Suprapubic skin (tissue), 4 donors: ENCODE measurements around the gene POLR3H. TPM values are rescaled to one million over a fixed set of nuclear protein-coding genes. Genes with fewer than 3 reads are reported as not detected.

ENCODE experiments used
- DNase-seq, 2 donors: peaks; one replicate each; pipeline ENCODE4 v3.0.0-alpha.2; 2019; ENCODE audit warnings: low spot score in 2 of 2
- H3K27ac ChIP-seq: fragments of 200-600 bp; sonication (generic); one replicate; pipeline ENCODE4 v1.5.1; 2019
- H3K27me3 ChIP-seq: fragments of 200-600 bp; sonication (generic); one replicate; pipeline ENCODE4 v1.5.1; 2019
- H3K36me3 ChIP-seq: fragments of 200-600 bp; sonication (generic); one replicate; pipeline ENCODE4 v1.5.1; 2019
- H3K4me1 ChIP-seq: fragments of 200-600 bp; sonication (generic); one replicate; pipeline ENCODE4 v1.5.1; 2019
- H3K4me3 ChIP-seq: fragments of 200-600 bp; sonication (generic); one replicate; pipeline ENCODE4 v1.5.1; 2019; ENCODE audit warnings: mild to moderate bottlenecking
- H3K9me3 ChIP-seq: fragments of 200-600 bp; sonication (generic); one replicate; pipeline ENCODE4 v1.5.1; 2019
- CTCF ChIP-seq, 2 donors: fragments of 200-600 bp in 1 of 2; fragments of 450-650 bp in 1 of 2; sonication (generic) in 1 of 2; IDR thresholded peaks; one replicate each; pipeline ENCODE4 v1.5.1; 2016 to 2019; ENCODE audit warnings: antibody characterized with exemption in 2 of 2, mild to moderate bottlenecking in 1 of 2, moderate library complexity in 1 of 2
- EP300 ChIP-seq: sonication (generic); formaldehyde crosslinking; IDR thresholded peaks from one replicate; pipeline ENCODE4 v1.6.1; 2017; ENCODE audit warnings: antibody characterized with exemption
- POLR2A ChIP-seq, 2 donors: fragments of 450-650 bp; IDR thresholded peaks; one replicate each; pipeline ENCODE4 v1.6.1; 2017; ENCODE audit warnings: antibody characterized with exemption in 2 of 2, mild to moderate bottlenecking in 2 of 2, moderate library complexity in 2 of 2
- POLR2AphosphoS5 ChIP-seq, 3 donors: sonication (generic); formaldehyde crosslinking; IDR thresholded peaks; one replicate each; pipeline ENCODE4 v1.6.1; 2017; ENCODE audit warnings: antibody characterized with exemption in 3 of 3
- WGBS: methylation state at CpG from one replicate; pipeline ENCODE4 v1.1.5; 2018; 5-methylcytosine and 5-hydroxymethylcytosine counted together
- total RNA-seq, 4 donors: library from RNA; depleted of rRNA; stranded (reverse); fragments of >200 nt; gene quantifications; one replicate each; pipeline ENCODE4 v1.1.0, GENCODE V29; 2016

Gene POLR3H
- total RNA-seq, 4 donors from 2014 or later, result 18.5 to 32.7 (median 23.5) TPM

GRCh38 chr22:41488076-41488475 is 56.2 kb downstream of the POLR3H start:
- H3K27ac ChIP-seq, result no peak overlapping the region
- no peak for TF ChIP-seq EP300
- TF ChIP-seq POLR2A (IDR thresholded peaks at IDR 0.05), result no peak
- TF ChIP-seq POLR2AphosphoS5 (IDR thresholded peaks at IDR 0.05), result no peak
- no peak for DNase-seq
- no peaks in the 10 kb centered on the region for H3K27me3 ChIP-seq
- WGBS, result 54% methylated on average over 4 of the region's 4 CpGs
- no peak overlapping the region for H3K4me3 ChIP-seq
- no peaks in the 10 kb centered on the region for H3K36me3 ChIP-seq
- no peaks in the 10 kb centered on the region for H3K9me3 ChIP-seq
- H3K4me1 ChIP-seq, result peaks cover 42% of the 10 kb centered on the region

GRCh38 chr22:41487037-41487935 is 57.0 kb downstream of the POLR3H start:
- WGBS, result 71% methylated on average over 8 of the region's 8 CpGs
- Histone ChIP-seq H3K4me1 (peaks cover 48% of the 10 kb centered on the region), H3K27ac (no peak overlapping the region)

GRCh38 chr22:41485033-41485432 is 59.2 kb downstream of the POLR3H start:
- Histone ChIP-seq H3K36me3 (no peaks in the 10 kb centered on the region), H3K9me3 (no peaks in the 10 kb centered on the region), H3K27me3 (no peaks in the 10 kb centered on the region), H3K4me3 (no peak overlapping the region), H3K4me1 (peaks cover 56% of the 10 kb centered on the region), H3K27ac (no peak overlapping the region)
- DNase-seq, result no peak
- 40% methylated on average over 7 of the region's 7 CpGs for WGBS
- TF ChIP-seq CTCF (IDR thresholded peaks at IDR 0.05) (no peak), EP300 (no peak), POLR2A (IDR thresholded peaks at IDR 0.05) (no peak), POLR2AphosphoS5 (IDR thresholded peaks at IDR 0.05) (no peak)

More at GRCh38 chr22:41487037-41487935, 57.0 kb downstream of the POLR3H start:
- Histone ChIP-seq H3K36me3 (no peaks in the 10 kb centered on the region), H3K9me3 (no peaks in the 10 kb centered on the region), H3K27me3 (no peaks in the 10 kb centered on the region), H3K4me3 (no peak overlapping the region)
- no peak for TF ChIP-seq EP300
- TF ChIP-seq POLR2AphosphoS5 (IDR thresholded peaks at IDR 0.05), result no peak
- TF ChIP-seq POLR2A (IDR thresholded peaks at IDR 0.05), result no peak
- no peak for TF ChIP-seq CTCF (IDR thresholded peaks at IDR 0.05)
- no peak for DNase-seq

- no peaks in the 10 kb centered on the region for H3K36me3 ChIP-seq
- peaks cover 48% of the 10 kb centered on the region for H3K4me1 ChIP-seq
- H3K27ac ChIP-seq, result peak overlapping the region; percentile 37
- DNase-seq, result no peak
- TF ChIP-seq POLR2A (IDR thresholded peaks at IDR 0.05), result no peak
- WGBS, result 21% methylated on average over 2 of the region's 2 CpGs
- no peaks in the 10 kb centered on the region for H3K27me3 ChIP-seq
- H3K9me3 ChIP-seq, result no peaks in the 10 kb centered on the region
- H3K4me3 ChIP-seq, result no peak overlapping the region
Measured at GRCh38 chr22:41482319-41482935, 61.8 kb downstream of the POLR3H start.

GRCh38 chr22:41481925-41482318 is 62.3 kb downstream of the POLR3H start:
- DNase-seq, result no peak
- 52% methylated on average over 5 of the region's 5 CpGs for WGBS
- H3K4me3 ChIP-seq, result no peak overlapping the region
- no peaks in the 10 kb centered on the region for H3K9me3 ChIP-seq
- H3K27me3 ChIP-seq, result no peaks in the 10 kb centered on the region
- H3K27ac ChIP-seq, result peak overlapping the region; percentile 37
- no peaks in the 10 kb centered on the region for H3K36me3 ChIP-seq
- peaks cover 48% of the 10 kb centered on the region for H3K4me1 ChIP-seq
- TF ChIP-seq POLR2AphosphoS5 (IDR thresholded peaks at IDR 0.05), result no peak
- TF ChIP-seq CTCF (IDR thresholded peaks at IDR 0.05), result no peak
- TF ChIP-seq EP300, result no peak
- TF ChIP-seq POLR2A (IDR thresholded peaks at IDR 0.05), result no peak

GRCh38 chr22:41481131-41481830 is 63.0 kb downstream of the POLR3H start:
- Histone ChIP-seq H3K27me3 (no peaks in the 10 kb centered on the region), H3K4me1 (peaks cover 48% of the 10 kb centered on the region), H3K36me3 (no peaks in the 10 kb centered on the region), H3K27ac (peak overlapping the region; percentile 37), H3K9me3 (no peaks in the 10 kb centered on the region), H3K4me3 (no peak overlapping the region)
- DNase-seq, result no peak
- TF ChIP-seq EP300 (no peak), POLR2A (IDR thresholded peaks at IDR 0.05) (no peak)
- 77% methylated on average over 10 of the region's 15 CpGs for WGBS
